ENCODE data around the gene MAST4. TPM values are rescaled to one million over a fixed set of nuclear protein-coding genes. Genes with fewer than 3 reads are reported as not detected.

Gene MAST4
- total and polyA plus RNA-seq, 2 of the 4 experiments (the other 2 are of a cell fraction), result 4.8 to 6.8 TPM

DNA sequence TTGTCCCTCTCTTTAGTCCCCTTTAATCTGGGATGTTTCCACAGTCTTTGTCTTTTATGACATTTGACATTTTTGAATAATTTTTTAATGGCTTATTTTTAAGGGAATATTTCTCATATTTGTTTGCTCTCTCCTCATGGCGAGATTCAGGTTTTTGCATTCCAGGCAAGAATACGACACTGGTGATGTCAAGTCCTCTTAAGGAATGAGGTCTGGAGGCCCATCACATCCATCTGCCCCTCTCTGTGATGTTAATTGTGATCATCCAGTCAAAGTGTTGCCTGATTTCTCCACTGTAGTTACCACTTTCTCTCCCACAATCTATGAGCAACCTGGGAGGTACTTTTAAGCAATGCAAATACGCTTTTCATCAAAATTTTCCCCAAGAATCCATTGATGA, 193.2 kb downstream of the MAST4 start:
- no peak overlapping the region for H2BK20ac ChIP-seq (ENCODE audit: low read depth, low read length)

More for the DNA sequence above, 193.2 kb downstream of the MAST4 start:
- DNase-seq (no peak), ATAC-seq (ENCODE audit: low read depth) (no peak)
- H4K8ac ChIP-seq (ENCODE audit: low read depth in 2 of 2, low read length in 2 of 2), result no peak overlapping the region
- in situ Hi-C loops (cut with MboI; ENCODE audit: low sequenced_read_pairs) (no loop called here), intact Hi-C loops (cut with micrococcal nuclease) (no loop called here), dilution Hi-C loops (cut with HindIII; ENCODE audit: low sequenced_read_pairs, unreplicated experiment) (no loop called here)
- no peak overlapping the region for H3K27ac ChIP-seq (ENCODE audit: insufficient read depth, low read length)
- no peak overlapping the region for H3K4ac ChIP-seq (ENCODE audit: low read depth, low read length)
- no peak overlapping the region for H3K9ac ChIP-seq (ENCODE audit: low read depth, low read length)
- no peak overlapping the region for H2AK5ac ChIP-seq (ENCODE audit: low read depth, low read length)
- no peak overlapping the region for H3K4me3 ChIP-seq (ENCODE audit: insufficient read depth, low read depth, low read length)
- H2BK15ac ChIP-seq (ENCODE audit: low read depth, low read length), result no peak overlapping the region
- TF ChIP-seq RFX5 (IDR thresholded peaks at IDR 0.05; ENCODE audit: low read depth, low read length) (no peak), CEBPB (IDR thresholded peaks at IDR 0.05; ENCODE audit: low read depth, low read length) (no peak), MAFK (IDR thresholded peaks at IDR 0.05; ENCODE audit: low read depth, low read length) (no peak)
- TF ChIP-seq, protein P1, sequence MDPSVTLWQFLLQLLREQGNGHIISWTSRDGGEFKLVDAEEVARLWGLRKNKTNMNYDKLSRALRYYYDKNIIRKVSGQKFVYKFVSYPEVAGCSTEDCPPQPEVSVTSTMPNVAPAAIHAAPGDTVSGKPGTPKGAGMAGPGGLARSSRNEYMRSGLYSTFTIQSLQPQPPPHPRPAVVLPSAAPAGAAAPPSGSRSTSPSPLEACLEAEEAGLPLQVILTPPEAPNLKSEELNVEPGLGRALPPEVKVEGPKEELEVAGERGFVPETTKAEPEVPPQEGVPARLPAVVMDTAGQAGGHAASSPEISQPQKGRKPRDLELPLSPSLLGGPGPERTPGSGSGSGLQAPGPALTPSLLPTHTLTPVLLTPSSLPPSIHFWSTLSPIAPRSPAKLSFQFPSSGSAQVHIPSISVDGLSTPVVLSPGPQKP (IDR thresholded peaks at IDR 0.05; ENCODE audit: borderline replicate concordance, low read depth, low read length), result no peak
- no peak overlapping the region for H4K91ac ChIP-seq (ENCODE audit: insufficient read depth, low read depth, low read length)
- H3K36me3 ChIP-seq (ENCODE audit: control insufficient read depth, insufficient read depth, low read length), result no peaks in the 10 kb centered on the region
- no peak overlapping the region for H3K56ac ChIP-seq (ENCODE audit: extremely low read depth, insufficient read depth, low read length)
- no peaks in the 10 kb centered on the region for H3K9me1 ChIP-seq (ENCODE audit: insufficient read depth, low read length)
- H3K27me3 ChIP-seq (ENCODE audit: control insufficient read depth, insufficient read depth, low read length), result no peaks in the 10 kb centered on the region
- H2AK9ac ChIP-seq (replicated peaks; ENCODE audit: low read depth, low read length, poor library complexity), result no peak overlapping the region
- WGBS, 2 experiments (ENCODE audit: extremely low coverage in 2 of 2, insufficient read length in 1 of 2), result no CpG with 5 or more reads among the region's 3 CpGs
- H4K20me1 ChIP-seq (ENCODE audit: insufficient read depth, low read length), result no peaks in the 10 kb centered on the region
- no peak overlapping the region for H4K5ac ChIP-seq (ENCODE audit: low read depth, low read length)
- CTCF ChIA-PET, result no interaction called here
- no TSS peak for BruUV-seq (replicated peaks)
- no peaks in the 10 kb centered on the region for H3K9me3 ChIP-seq (ENCODE audit: control insufficient read depth, insufficient read depth, low read length)
- no peak overlapping the region for H3K4me2 ChIP-seq (ENCODE audit: low read depth, low read length)
- H3K79me1 ChIP-seq (ENCODE audit: low read depth in 1 of 2, low read length in 2 of 2), result no peaks in the 10 kb centered on the region
- H2BK5ac ChIP-seq (ENCODE audit: low read depth, low read length, poor library complexity, severe bottlenecking), result no peak overlapping the region
- no peak overlapping the region for H3K18ac ChIP-seq (ENCODE audit: low read depth, low read length)
- H3K14ac ChIP-seq (replicated peaks; ENCODE audit: low read depth, low read length), result no peak overlapping the region
- no peak overlapping the region for H3K23ac ChIP-seq (ENCODE audit: low read depth, low read length)
- POLR2A ChIA-PET (ENCODE audit: unreplicated experiment), result no interaction called here
- H2AFZ ChIP-seq (replicated peaks; ENCODE audit: low read length, poor library complexity), result no peak overlapping the region
- no peak overlapping the region for H2BK120ac ChIP-seq (ENCODE audit: low read depth, low read length)
- no peaks in the 10 kb centered on the region for H3K4me1 ChIP-seq (ENCODE audit: control insufficient read depth, insufficient read depth, low read length)

Measured in IMR-90 (cell line).